Stimulated activated CD8-positive, alpha-beta memory T cell treated with anti-CD3 and anti-CD28 coated beads, Interleukin-7, amount 100 ng/mL, for 48 hours (primary cell): Measurements from ENCODE around the gene KCNA10.
A peak's percentile ranks its signal among the peaks of the same experiment; 100 is the strongest.

ENCODE experiments used
- DNase-seq, 2 donors: peaks; one replicate each; pipeline ENCODE4 v3.0.0-alpha.2; 2020; ENCODE audit warnings: low read depth in 1 of 2; ENCODE audit errors: extremely low read depth in 1 of 2

Gene KCNA10

DNA sequence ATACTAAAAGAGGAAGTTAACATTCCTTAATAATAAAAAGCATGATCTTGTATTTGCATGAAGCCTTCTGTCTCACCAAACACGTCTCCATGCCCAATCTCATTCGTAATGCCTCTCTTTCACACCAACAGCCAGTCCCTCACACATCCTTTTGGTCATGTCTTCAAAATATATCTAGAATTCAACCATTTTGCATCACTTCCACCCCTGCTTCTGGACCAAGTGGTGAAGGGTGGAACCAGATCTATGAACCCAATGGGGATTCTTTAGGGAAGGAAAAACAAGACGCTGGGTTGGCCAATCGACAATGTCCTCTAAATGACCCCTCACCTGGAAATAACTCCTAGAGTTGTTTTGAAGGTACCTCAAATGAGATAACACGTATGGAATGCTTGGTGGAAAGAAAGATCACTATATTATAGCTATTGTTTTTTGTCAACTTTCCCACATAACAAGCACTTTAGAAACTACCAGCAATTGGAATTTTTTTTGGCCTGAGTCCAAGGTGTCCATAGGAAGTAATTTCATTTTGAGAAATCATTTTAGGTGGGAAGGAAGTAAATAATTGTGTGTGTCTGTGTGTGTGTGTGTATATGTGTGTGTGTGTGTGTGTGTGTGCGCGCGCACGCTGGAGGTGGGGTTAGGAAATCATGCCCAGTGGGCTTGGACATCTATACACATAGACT is at the start of gene KCNA10:
KCNA10 (minus strand) TSS at position 51 of the 686 bp plus-strand sequence. CDS start 388 bp downstream, outside the sequence.
- no peak for DNase-seq

DNA sequence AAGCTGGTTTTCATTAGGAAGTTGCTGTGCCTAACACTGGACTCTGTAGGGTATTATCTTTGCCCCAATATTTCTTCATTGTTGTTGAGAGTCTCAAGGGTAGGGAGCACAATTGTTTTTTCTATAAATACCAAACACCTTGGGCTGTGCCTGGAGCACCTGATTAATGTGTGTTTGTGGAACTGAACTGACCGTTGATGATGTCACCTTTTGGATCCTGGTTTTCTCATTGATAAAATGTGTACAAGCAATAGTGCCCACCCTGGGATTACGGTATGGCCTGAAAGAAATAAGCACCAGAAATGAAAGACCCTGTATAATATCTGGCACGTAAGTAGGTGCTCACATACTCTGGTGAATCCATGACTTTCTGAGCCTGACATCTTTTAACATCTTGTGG is 47.9 kb upstream of the KCNA10 start:
- no peak for DNase-seq

DNA sequence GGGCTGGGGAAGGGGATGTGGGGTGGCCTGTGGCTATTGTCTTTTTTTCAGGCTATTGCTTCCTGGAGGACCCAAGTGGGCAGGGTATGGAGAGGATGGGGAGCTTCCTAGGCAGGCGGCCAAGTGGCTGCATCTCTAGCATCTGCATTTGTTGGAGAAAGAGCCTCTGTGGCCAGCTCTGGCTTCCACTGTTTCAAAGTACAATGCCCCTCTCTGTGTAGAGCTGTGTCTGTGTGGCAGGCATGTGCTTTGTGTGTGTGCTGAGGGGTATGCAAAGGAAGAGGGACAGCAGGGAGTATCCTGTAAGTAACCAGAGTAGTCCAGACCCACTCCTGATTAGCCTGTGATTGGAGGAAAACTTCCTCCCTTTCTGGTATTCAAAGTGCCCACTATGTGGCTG is 46.6 kb upstream of the KCNA10 start:
- no peak for DNase-seq

DNA sequence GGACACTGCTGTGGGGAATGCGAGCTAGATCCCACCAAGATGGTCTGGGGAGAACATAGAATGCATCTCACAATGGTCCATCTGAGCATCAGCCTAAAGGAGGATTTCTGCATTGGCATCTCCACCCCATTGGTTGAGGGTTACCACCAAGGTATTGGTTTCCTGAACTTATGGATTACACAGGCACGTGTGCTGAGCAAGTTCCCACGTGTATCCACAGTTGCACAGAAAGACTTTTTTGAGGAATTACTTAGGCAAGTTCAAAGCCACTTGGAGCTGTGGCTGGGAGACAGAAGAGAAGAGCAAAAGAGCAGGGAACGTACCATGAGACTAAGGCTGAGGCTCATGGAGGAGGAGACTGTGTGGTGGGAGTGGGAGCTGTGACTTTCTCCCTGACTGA is 44.1 kb upstream of the KCNA10 start:
- no peak for DNase-seq

DNA sequence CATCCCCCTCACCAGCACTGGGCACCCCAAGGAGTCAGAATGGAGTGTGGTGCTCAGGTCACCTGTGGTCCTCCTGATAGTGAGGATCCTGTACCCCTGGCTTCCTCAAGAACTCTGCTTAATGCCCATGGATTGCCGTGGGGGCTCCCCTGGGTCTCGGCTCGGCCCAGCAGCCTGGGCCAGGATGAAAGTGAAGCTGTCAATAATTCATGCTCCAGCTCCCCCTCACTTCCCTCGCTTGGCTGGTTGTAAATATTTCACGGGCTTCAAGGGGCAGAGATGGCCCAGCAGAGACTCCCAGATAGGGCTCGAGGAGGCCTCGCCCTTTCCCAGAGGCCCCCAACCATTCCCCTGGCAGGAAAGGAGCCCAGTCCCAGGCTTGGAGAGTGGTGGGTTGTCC is 42.6 kb upstream of the KCNA10 start:
- no peak for DNase-seq

DNA sequence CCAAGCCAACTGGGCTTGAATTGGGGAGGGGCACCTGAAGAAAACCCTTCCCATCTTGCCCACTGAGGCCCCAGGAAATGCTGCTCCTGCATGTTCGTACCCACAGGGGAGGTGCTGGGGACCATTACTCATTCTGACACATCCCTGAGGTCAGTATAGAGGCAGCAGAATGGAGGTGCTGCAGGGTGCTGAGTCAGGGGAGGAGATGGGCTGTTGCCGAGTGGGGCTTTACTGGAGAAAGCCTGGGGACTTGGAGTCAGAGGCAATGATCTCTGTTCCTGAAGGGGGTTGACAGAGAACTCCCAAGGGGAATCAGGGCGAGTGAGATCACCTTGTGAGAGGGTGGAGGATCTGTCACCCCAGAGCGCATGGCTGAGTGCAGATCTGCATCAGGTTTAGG is 40.2 kb upstream of the KCNA10 start:
- peak in 1 of 2 donors; percentile 5 for DNase-seq

DNA sequence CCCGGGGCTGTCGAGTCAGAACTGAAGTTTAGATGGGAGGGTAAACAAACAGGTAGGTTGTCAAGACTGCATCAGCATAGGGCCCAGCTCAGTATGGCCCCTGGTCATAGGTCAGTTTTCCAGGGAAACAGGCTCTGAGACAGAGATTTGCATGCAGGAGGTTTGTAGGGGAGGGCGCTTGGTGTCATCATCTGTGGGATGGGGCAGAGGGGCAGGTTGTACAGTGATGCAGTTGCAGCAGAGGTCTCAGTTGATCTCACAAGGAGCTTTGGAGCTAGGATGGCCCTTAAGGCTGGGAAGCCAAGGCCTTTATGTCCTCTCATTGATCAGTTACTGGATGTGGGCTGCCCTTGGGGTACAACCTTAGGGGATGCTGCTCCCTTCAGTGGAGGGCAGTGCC is 38.5 kb upstream of the KCNA10 start:
- DNase-seq: no peak

DNA sequence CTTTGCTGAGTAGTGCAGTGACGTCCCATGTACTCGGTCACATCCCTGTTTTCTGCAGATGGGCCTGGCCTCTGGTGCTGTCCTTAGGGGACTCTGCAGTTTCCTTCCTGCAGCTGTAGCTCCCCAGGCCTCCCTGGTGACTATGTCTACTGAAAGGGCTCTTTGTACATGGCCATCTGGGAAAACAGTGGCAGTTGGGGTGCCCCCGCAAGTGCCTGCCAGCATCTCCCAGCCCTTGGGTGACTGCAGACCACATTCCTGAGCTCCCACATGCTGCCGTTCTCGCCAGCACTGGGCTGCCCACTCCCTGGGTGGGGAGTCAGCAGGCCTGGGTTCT is 37.5 kb upstream of the KCNA10 start:
- no peak for DNase-seq

DNA sequence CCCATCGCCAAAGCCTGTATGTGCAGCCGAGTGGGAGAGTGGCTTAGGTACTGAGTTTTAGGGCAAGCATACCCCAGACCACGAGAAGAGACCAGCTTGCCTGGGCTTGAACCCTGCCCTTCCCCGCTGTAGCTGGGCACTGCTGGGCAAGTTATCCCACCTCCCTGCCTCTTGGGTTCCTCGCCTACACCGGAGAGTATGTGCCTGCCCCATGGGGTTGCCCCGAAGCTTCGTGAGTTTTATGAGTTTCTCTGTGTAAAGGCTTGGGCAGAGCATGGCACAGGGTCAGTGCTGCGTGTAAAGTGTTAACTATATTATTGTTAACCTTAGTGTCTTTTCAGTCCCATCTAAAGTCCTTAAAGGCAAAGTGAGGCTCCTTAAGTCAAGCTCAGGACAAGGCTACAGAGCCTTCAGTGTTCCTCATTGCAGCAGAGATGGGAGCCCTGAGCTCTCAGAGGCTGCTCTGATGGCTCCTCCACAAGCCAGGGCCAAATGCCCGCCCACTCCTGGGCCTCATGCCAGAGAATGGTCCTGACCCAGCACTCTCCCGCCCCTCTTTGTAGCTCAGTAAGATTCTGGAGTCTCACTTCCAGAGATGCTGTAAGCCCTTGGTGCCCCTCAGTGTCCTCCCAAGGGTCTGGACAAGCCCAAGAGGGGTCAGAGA is 37.0 kb upstream of the KCNA10 start:
- no peak for DNase-seq

DNA sequence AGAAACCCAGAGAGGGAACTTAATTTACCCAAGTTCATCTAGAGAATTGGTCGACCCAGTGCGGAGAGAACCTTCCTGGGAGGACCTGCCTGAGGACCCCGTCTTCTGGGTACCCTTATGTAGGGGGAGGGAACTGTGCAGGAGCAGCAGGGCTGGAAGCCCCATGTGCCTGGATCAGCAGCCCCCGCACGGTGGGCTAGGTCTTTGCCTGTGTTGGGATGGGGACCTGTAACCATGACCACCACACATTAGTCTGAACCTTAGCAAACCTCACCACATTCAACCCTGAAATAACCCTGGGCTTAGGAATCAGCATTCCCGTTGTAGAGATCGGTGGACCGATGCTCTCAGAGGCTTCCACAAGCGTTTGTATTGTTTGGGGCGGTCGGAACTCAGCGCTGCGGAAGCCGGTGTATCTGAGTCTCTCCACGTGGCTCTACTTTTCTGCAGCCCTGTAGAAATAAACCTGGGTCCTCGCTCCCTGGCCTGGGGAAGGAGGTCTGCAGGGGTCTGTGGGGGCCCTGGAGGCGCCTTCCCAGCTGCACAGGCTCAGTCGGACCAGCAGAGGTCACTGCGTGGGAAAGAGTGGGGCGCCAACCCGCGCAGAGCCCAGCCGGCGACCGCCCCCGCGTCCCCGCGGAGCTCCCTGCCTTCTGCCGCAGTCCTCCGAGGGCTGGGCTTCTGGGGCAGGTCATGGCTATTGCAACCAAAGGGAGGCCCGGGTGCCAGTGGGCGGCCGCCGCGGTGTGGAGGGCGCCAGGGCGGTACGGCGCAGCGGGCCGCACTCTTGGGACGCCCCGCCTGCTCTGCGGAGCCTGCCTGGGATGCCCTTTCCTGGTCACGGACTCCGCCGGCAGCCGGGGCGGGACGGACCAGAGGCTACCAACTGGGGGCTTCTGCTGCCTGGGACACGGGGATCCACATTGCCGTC is 36.2 kb upstream of the KCNA10 start:
- DNase-seq: peak; percentile 25 to 34

DNA sequence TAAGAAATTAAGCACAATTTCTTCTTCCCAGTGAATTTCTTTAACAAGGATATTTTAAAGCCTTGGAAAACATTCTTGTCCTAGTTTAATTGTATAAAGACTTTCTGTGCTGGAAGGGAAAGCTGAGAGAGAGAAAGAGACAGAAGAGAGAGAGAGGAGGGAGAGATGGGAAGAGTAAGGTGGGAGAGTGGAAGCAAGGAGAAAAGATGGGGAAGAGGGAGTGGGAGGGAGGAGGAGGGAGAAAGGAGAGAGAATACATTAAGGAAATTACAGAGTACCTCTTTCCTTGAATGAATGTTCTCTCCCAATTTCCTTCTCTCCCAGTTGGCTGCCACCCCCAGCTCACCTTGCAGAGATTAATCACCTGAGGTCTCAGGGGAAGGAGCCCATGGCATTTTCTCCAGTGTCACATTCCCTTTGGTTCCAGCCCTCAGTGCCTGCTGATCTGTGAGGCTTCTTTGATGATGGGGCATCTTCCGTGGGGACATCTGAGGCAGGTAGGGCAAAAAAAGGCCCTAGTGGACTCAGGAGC is 32.4 kb upstream of the KCNA10 start:
- DNase-seq: no peak

DNA sequence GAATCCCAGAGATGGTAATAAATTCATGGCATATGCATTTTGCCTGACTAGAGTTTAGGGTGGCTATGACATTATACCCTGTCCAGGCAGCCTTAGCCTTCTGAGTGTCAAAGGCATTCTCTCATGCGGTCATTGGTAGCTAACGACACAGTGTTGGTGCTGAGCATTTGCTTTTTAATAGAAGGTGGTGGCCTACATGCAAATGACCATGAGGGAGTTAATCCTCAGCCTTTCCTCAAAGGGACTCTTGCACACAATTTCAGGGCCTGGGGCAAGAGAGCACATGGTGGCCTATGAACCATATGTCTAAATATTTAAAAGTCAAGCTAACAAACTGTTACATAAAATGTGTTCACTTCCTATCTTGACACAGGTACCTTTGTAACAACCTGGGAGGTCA is 30.9 kb upstream of the KCNA10 start:
- DNase-seq: no peak

DNA sequence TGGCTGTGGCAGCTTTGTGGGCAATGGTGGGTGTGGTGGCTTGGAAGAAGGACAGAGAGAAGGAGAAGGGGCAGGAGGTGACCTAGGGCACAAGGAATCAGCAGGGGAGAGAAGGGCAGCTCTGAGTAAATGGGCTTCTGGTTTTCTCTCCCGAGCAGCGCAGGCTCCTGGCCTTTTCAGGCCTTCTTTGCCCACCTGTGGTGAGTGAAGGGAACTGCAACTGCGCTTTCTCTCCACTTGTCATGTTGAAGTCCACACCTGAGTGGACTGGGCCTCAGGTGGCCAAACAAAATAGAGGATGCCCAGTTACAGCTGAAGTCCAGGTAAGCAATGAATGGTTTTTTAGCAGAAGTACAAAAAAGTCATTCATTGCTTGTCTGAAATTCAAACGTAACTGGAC is 29.4 kb upstream of the KCNA10 start:
- DNase-seq: no peak

DNA sequence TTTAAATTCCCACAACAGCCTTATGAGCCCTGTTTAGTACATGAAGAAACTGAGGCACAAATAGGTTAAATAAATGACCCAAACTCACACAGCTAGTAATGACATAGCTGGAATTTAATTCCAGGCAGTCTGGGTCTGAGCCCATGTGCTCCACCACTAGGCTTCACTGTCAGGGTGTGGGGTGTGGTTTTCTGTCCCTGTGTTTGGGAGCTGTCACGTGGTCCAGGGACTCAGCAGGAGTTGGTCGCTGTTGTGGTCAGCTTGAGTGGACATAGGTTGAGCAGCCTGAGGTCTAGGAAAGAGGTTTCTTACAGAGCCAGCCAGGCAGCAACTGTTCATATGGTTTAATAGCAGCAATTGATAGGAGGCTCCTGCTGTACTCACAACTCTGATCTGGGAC is 28.0 kb upstream of the KCNA10 start:
- DNase-seq: no peak

DNA sequence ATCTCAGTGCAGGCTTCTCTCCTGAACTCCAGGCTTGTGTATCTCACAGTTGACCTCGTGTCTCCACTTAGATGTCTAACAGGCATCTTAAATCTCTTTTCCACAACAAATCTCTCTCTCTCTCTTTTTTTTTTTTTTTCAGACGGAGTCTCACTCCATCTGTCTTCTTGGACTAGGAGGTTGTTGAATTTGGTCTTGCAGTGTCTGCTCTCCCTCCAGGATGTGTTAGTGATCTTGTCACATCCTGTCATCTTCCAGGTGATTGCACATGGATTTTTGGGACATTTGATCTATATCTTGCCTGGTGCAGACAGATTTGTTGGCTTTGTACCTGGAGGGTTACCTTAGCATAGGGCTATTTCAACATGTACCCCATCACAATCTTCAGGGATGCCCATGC is 26.5 kb upstream of the KCNA10 start:
- DNase-seq: no peak

DNA sequence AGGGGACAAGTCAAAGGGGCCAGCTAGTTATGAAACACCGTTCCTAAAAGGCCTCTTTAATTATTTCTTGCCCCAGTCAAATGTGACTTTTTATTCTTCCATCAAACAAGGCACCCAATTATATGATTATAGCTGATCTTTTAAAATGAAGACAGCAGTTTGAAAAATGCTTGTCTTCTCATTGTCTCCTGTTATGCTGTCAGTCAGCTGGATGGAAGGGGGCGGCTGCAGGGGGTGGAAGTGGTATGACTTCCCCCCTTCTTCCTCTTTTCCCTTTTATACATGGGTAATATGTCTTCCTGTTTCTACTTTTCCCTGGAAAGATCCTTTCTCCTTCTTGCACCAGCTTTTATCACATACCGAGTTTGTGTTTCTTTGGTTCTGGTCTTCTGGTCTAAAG is 25.8 kb upstream of the KCNA10 start:
- no peak for DNase-seq

DNA sequence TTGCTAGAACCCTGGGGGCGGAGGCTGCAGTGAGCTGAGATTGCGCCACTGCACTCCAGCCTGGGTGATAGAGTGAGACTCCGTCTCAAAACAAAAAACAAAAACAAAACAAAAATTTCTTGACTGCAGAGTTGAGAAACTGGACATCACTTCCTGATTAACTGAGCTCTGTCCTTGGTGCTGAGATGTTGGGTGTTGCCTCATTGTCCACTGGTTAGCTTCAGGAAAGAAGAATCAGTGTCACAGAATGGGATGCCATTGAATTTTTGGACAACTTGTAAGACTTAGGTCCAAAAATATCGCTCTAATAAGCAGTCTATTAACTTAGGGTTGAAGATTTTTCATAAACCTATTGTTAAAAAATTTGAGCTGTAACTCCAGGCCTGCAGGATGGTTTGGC is 23.8 kb upstream of the KCNA10 start:
- DNase-seq: no peak

DNA sequence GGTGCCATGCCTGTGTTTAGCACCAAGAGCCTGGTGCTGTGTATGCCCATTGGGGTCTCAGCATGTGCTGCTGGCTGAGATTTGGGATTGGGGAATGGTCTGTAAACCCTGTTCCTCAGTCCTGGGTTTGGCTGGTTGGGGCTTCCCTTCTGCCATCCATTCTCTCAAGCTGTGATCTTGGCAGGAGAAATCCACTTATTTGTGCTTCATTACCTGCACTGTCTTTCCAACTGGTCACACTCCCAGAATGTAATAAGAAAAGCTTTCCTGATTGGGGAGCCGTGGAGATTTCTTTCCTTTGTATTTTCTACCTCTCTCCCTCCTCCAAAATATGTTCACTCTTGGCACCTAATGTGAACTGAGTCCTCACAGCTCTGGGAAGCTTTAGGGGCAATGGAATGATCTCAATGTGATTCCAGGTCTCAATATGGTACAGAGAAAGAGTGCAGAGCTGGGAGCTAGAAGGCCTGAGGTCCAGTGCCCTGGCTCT is 23.0 kb upstream of the KCNA10 start:
- no peak for DNase-seq

DNA sequence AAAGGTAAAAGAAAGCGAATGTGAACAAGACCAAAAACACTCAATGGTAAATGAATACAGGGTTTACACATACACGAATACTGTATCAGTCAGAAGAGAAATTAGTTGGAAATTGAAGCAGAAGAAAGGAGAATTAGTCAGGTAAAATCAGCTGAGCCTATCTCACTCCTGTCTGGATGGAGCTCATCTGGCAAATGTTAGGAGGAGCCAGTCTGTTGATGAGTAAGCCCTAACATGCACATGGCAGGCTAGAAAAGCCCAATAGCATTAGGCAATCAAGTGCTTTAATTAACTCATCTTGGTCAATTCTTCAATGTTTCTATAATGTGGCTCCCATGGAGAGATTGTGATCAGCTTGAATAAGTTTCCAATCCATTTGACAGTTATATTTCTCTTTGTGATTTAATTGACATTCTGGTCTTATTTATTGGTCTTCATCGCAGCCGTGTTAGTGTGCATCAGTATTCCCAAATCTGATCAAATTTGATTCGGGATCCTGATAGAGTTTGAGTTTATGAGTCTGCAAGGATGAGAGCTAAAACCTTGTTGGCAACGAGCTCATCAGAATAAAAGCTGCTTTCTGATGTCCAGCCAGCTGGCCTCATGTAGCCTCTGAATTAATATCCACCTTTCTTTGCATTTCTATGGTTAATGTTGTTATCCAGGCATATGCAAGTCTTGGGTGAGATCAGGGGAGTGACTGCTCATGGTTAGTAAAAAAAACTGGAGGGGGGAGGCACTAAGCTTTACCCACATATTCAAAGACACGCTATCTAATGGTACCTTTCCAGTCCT is 22.1 kb upstream of the KCNA10 start:
- no peak for DNase-seq

DNA sequence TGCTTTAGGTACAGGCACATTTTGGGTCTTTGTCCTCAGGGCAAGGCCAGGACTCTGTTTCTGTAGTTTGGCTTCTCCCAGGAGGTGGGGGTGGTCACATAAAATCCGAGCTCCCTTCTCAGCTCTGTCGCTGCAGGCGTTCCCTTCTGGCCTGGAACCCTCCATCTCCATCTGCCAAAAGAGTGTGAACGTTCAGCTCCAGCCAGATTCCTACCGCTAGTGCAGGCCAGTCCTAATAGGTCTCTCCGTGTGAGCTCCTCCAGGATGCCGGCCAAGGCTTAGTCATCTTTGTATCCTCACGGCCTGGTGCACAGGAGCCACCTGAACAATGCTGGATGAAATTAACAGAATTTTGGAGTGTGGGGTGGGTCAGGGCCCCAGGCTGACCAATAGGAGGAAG is 19.9 kb upstream of the KCNA10 start:
- DNase-seq: no peak

DNA sequence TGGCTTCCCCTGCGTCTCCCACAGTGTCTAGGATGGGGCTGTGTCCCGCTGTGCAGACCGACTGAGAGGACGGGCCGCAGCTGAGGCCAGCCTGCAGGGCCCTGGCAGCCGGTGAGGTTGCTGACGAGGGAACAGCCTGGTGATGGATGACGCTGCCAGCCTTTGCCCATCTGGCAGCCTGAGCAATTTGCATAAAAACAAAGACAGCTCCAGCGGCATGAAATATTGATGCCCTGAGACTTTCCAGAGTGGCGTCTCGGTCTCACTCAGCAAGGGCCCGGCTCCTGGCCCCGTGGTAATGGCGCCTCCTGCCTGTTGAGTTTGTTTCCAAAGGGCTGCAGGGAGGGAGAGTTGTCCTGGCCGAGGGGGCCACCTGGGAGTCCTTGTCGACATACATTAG is 19.1 kb upstream of the KCNA10 start:
- no peak for DNase-seq
